GM19023 (cell line): ENCODE results near the gene NUP85.
A peak's percentile ranks its signal among the peaks of the same experiment; 100 is the strongest.
"Not testable (repeated sequence)": the region's sequence is repeated elsewhere in the genome, so short reads cannot be mapped to it uniquely, and the experiment has no call there.

Experiments
- ATAC-seq: cut with Tn5 transposase; IDR thresholded peaks from one replicate; pipeline ENCODE4 v1.9.1; 2021; ENCODE audit warnings: mild to moderate bottlenecking, moderate library complexity; ENCODE audit not compliant: unreplicated experiment

NUP85 gene

DNA sequence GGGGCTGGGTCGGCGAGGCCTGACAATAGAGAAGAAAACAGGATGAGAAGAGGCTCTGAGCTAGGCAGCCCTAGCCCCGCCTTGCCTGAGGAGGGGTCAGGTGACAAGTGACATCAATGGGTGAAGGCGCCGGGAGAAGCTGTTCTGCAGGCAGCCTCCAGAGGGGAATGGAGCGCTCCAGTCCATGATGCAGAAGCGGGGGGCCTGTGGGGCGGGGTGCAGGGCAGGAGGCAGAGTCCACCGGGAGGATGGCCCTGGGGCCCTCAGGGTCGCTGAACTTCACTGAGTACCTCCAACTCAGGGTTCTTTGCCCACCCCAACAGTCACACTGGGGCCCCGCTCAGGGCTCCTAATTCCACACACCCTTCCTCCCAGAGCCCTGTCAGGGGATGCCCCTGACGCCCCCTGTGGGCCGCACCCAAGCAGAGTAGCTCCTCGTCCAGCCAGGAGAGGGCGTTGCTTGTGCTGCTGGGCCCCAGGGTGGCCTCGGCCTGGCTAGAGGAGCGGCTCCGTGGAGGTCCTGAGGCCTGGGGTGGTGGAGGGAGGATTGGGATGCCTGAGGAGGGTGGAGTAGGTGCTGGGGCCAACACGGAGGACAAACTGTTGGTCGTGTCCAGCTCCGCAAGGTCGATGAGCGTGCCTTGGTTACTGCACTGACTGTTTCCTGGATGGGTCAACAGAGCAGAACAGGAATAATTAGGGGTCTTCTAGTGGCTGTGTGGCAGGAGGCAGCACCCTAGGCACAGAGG, 35.1 kb downstream of the NUP85 start:
- ATAC-seq = no peak

GRCh38 chr17:75241143-75241430, 35.6 kb downstream of the NUP85 start:
- no peak for ATAC-seq

- no peak for ATAC-seq
Observed at GRCh38 chr17:75241502-75241901, 36.0 kb downstream of the NUP85 start.

DNA sequence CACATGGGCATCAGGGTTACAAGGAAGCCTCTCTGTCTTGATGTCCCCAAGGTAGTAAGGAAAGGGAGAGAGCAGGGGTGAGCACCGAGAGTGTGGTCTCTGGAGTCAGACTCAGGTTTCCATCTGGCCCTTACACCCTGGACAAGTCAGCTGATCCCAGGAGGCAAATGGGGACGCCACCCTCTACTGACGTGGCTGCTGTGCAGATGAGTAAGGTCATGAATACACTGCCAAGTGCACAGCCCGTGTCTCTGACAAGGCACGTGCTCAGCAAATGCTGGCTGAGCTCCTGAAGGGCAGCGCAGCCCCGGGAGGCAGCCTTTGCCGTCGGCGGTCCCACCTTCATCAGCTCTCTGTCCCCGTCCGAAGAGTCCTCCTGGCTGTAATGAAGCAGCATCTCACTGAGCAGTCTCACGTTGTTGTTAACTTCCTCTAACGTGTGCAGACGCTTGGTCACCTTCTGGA, 36.5 kb downstream of the NUP85 start:
- no peak for ATAC-seq

GRCh38 chr17:75242461-75243042, 37.1 kb downstream of the NUP85 start:
- no peak for ATAC-seq

- no peak for ATAC-seq
Observed at GRCh38 chr17:75244133-75244866, 38.8 kb downstream of the NUP85 start.

DNA sequence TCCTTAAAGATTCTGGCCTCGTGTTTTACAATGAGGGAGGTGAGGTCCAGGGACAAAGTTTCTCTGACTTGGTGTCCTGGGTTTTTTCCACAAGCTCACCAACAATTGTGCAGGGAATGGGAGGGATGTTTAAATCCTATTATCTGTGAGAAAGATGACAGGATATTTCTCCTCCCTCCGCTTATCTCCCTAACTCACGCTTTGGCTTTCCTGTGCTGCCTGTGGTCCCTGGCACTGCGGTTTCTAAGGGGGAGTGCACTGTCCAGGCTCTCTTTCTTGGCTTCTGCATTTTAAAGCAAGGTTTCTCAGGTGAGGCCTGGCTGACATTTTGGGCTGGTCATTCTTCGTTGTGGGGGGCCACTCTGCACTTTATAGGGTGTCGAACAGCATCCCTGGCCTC, 39.5 kb downstream of the NUP85 start:
- ATAC-seq = no peak

DNA sequence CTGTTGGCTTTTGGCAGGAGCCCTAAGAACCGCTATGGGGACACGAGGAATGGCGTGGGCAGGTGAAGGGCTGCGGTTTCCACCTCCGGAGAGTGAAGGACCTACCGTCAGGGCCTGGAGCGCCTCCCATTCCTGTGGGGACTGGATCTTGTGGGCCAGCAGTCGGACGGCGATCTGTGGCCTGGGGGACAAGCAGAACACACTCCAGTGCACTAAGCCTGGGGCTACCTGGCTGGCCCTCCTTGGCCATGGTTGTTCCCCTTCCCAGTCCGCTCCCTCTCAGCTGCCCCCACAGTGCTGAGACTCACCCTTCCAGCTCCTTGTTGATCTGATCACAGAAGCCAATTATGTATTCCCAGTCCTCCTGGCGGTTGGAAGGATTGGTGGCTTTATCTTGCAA, 40.9 kb downstream of the NUP85 start:
- ATAC-seq = no peak

- no peak for ATAC-seq
Observed at GRCh38 chr17:75249564-75249963, 44.1 kb downstream of the NUP85 start.

DNA sequence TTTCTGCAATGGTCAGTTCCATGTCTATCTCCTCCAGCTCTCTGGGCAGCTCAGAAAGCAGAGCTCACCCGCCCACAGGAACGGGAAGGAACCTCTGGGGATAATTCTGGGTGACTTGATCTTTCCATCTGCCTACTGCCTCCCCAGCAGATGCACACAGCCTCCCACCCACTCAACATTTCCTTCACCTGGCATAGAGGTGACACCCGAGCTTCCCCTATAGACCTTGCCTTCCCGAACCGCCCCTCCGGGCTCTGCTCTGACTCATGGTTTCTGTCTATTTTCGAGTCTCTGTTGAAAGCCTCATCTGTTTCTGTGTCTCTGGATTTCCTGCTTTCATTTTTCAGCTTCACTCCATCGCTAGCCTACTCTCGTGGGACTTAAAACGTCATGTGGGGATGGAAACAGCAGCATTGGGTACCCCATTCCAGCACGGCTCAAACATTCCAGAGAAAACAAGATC, 44.6 kb downstream of the NUP85 start:
- peak; percentile 71 for ATAC-seq

DNA sequence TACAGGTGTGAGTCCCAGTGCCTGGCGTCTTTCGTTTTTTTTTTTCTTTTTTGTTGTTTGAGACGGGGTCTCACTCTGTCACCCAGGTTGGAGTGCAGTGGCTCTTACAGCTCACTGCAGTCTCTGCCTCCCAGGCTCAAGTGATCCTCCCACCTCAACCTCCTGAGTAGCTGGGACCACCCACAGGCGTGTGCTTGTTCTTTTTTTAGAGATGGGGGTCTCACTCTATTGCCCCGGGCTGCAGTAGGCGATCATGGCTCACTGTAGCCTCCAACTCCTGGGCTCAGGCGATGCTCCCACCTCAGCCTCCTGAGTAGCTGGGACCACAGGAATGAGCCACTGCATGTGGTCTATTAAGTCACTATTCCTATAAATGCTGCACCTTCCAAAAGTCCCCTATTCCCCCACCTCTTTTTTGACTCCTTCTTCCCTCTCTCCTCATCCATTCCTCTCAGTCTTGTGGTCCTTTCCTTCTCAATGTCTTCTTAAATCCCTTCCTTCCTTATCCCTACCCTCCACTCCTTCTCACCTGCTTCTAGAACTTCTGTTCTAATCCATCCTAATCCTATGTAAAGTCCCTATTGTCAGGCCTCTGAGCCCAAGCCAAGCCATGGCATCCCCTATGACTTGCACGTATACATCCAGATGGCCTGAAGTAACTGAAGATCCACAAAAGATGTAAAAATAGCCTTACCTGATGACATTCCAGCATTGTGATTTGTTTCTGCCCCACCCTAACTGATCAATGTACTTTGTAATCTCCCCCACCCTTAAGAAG, 46.7 kb downstream of the NUP85 start:
- no peak for ATAC-seq

GRCh38 chr17:75255954-75256698, 50.6 kb downstream of the NUP85 start:
- not testable (repeated sequence) for ATAC-seq

- ATAC-seq = not testable (repeated sequence)
Observed at GRCh38 chr17:75257228-75257627, 51.7 kb downstream of the NUP85 start.

DNA sequence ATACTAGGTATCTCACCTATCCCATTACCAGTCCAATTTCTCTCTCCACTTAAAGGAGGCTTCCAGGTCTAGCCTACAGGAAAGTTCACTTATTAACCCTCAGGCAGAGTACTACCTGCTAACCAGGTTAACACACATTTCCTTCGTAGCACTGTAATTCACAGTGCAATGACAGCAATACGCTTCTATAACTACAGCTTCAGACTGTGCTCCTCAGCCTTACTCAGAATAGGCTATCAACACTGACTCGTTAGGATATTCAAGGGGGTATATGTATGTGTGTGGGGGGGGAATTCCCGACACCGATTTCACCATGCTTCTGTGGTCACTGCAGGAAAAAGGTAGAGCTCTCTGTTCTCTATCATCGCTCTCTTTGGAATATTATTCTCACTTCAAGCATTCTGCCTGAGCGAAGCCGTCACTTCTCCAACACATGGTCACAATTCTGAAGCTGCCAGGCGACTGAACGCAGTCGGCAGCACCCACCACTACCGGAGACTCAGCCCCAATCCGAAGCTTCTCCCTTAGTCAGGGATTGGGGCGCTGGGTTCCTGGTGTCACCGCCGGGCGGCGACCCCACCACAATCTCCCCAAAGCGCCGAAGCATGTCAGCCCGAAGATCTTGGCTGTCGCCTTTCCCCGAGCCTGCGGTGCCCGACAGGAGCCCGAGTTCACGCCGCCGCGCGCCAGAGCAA, 55.3 kb downstream of the NUP85 start:
- peak; percentile 21 for ATAC-seq

- peak; percentile 92 for ATAC-seq
Observed at GRCh38 chr17:75261336-75262111, 56.0 kb downstream of the NUP85 start, which contains the start of the genes GGA3 and MRPS7. TSS of gene GGA3 (minus strand) at chr17:75261606. CDS start at chr17:75261587, 19 bp downstream. TSS of gene MRPS7 (plus strand) at chr17:75261879. CDS start at chr17:75261901, 22 bp downstream.

DNA sequence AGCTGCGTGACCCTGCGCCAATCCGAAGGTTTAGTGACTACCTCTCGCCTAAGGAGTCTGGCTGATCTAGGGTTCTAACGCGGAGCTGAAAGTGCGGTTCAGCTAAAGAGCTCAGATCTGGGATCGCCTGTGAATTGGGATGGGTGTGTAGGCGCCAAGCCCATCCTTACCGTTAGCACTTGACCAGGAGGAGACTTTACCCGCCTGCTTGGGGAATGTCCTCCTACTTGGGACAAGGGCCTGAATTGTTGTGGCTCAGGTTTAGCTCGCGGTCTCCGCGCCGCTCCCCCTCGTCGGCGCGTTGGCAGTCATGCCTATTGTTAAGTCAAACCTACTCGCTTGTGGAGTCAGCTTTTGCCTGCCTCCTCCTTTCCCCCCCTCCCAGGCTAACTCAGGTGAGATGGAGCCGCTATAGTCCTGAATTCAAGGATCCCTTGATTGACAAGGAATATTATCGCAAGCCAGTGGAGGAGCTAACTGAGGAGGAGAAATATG, 56.7 kb downstream of the NUP85 start:
- no peak for ATAC-seq

GRCh38 chr17:75263055-75263454, 57.6 kb downstream of the NUP85 start:
- ATAC-seq = no peak

DNA sequence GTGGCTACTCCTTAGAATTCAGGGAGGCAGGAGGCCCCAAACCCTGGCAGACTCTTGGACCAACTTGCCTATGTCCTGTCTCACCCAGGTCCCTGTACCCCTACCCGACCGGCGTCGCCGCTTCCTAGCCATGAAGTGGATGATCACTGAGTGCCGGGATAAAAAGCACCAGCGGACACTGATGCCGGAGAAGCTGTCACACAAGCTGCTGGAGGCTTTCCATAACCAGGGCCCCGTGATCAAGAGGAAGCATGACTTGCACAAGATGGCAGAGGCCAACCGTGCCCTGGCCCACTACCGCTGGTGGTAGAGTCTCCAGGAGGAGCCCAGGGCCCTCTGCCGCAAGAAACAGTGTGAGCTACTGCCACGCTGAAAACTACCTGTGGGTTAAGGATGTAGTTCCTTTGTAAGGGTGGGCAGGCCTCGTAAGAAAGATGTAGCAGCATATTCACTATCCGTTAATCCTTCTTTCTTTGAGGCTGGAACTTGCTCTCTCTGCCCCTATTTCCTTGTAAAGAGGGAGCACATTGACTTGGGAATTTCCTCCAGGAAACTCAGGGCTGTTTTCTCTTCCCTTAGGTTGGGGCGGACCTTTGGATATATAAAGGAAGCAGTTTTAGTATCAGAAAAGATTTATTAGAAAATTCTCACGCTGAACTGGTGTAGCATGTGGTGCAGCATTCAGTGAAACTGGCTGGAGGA, 60.3 kb downstream of the NUP85 start:
- ATAC-seq = no peak
